HG03095 (cell line): ENCODE measurements around the gene CNTN2.

Experiments used
- ATAC-seq: cut with Tn5 transposase; IDR thresholded peaks from one replicate; pipeline ENCODE4 v1.9.1; 2021; ENCODE audit warnings: moderate library complexity; ENCODE audit not compliant: unreplicated experiment

Gene CNTN2

GRCh38 chr1:205020466-205020865 lies 22.5 kb upstream of the CNTN2 start:
- no peak for ATAC-seq

- ATAC-seq = no peak
Measured at GRCh38 chr1:205024679-205025078, 18.3 kb upstream of the CNTN2 start.

- ATAC-seq = no peak
Measured at GRCh38 chr1:205025239-205025638, 17.8 kb upstream of the CNTN2 start.

- no peak for ATAC-seq
Measured at GRCh38 chr1:205026181-205026580, 16.8 kb upstream of the CNTN2 start.

- ATAC-seq = no peak
Measured at GRCh38 chr1:205028390-205028789, 14.6 kb upstream of the CNTN2 start.

GRCh38 chr1:205028924-205029323 lies 14.1 kb upstream of the CNTN2 start:
- ATAC-seq = no peak

- no peak for ATAC-seq
Measured at GRCh38 chr1:205030241-205030640, 12.8 kb upstream of the CNTN2 start.

- ATAC-seq = no peak
Measured at GRCh38 chr1:205030896-205031295, 12.1 kb upstream of the CNTN2 start.

GRCh38 chr1:205032508-205032907 lies 10.5 kb upstream of the CNTN2 start:
- no peak for ATAC-seq

GRCh38 chr1:205037539-205037938 lies 5.5 kb upstream of the CNTN2 start:
- no peak for ATAC-seq

- ATAC-seq = no peak
Measured at GRCh38 chr1:205038132-205038786, 4.8 kb upstream of the CNTN2 start.

GRCh38 chr1:205041001-205041715 lies 1.9 kb upstream of the CNTN2 start:
- no peak for ATAC-seq

- ATAC-seq = no peak
Measured at GRCh38 chr1:205041998-205042910, 758 bp upstream of the CNTN2 start.

GRCh38 chr1:205043866-205044265 lies 854 bp downstream of the CNTN2 start:
- no peak for ATAC-seq

- no peak for ATAC-seq
Measured at GRCh38 chr1:205044741-205045140, 1.7 kb downstream of the CNTN2 start.

- ATAC-seq = no peak
Measured at GRCh38 chr1:205045146-205045545, 2.1 kb downstream of the CNTN2 start.

- ATAC-seq = no peak
Measured at GRCh38 chr1:205046870-205047269, 3.9 kb downstream of the CNTN2 start.

GRCh38 chr1:205047764-205048231 lies 4.8 kb downstream of the CNTN2 start:
- ATAC-seq = no peak

GRCh38 chr1:205048382-205048781 lies 5.4 kb downstream of the CNTN2 start:
- ATAC-seq = no peak

GRCh38 chr1:205049479-205049878 lies 6.5 kb downstream of the CNTN2 start:
- ATAC-seq = no peak

- no peak for ATAC-seq
Measured at GRCh38 chr1:205052690-205053089, 9.7 kb downstream of the CNTN2 start.
